HepG2 (cell line): Measurements from ENCODE around the gene SNUPN. TPM values are rescaled to one million over a fixed set of nuclear protein-coding genes. Genes with fewer than 3 reads are reported as not detected.

Experiments used
- BRD4 ChIP-seq: sonication (generic); formaldehyde crosslinking; IDR thresholded peaks from 2 replicates; pipeline ENCODE4 v1.4.0; 2020; ENCODE audit warnings: missing genetic modification reagents
- CENPT ChIP-seq: sonication (generic); formaldehyde crosslinking; IDR thresholded peaks from 2 replicates; pipeline ENCODE4 v1.8.0; 2022; ENCODE audit warnings: low read depth, mild to moderate bottlenecking, moderate library complexity, missing genetic modification reagents
- FOSL1 ChIP-seq: sonication (generic); formaldehyde crosslinking; IDR thresholded peaks from 2 replicates; pipeline ENCODE4 v1.9.0; 2021; ENCODE audit warnings: missing genetic modification reagents, borderline replicate concordance
- HIVEP1 ChIP-seq: sonication (generic); formaldehyde crosslinking; IDR thresholded peaks from 2 replicates; pipeline ENCODE4 v1.4.0; 2020; ENCODE audit warnings: mild to moderate bottlenecking, missing genetic modification reagents
- LCORL ChIP-seq, 2 experiments: fragments of 450-650 bp in 1 of 2; sonication (generic) in 1 of 2; formaldehyde crosslinking in 1 of 2; IDR thresholded peaks; 2 replicates each; pipeline versions ENCODE4 v1.5.0 to v1.6.1; 2017 to 2020; ENCODE audit warnings: antibody characterized with exemption in 1 of 2, missing genetic modification reagents in 1 of 2
- MAFG ChIP-seq: sonication (generic); formaldehyde crosslinking; IDR thresholded peaks from 2 replicates; pipeline ENCODE4 v1.5.1; 2020; ENCODE audit warnings: mild to moderate bottlenecking, missing genetic modification reagents
- NBN ChIP-seq: fragments of 450-650 bp; conservative IDR thresholded peaks from 2 replicates; pipeline ENCODE4 v1.6.1; 2017
- NONO ChIP-seq, 2 experiments: fragments of 450-650 bp in 1 of 2; sonication (generic) in 1 of 2; formaldehyde crosslinking in 1 of 2; IDR thresholded peaks in 1 of 2; conservative IDR thresholded peaks in 1 of 2; 2 replicates each; pipeline versions ENCODE4 v1.6.1 to v1.8.0; 2017 to 2022; ENCODE audit warnings: mild to moderate bottlenecking in 1 of 2, missing genetic modification reagents in 1 of 2, moderate library complexity in 1 of 2
- NR2F1 ChIP-seq, 2 experiments: fragments of 450-650 bp in 1 of 2; formaldehyde crosslinking in 1 of 2; IDR thresholded peaks; 2 replicates each; pipeline versions ENCODE4 v1.5.0 to v1.6.1; 2016 to 2020; ENCODE audit warnings: mild to moderate bottlenecking in 1 of 2, missing compliant biosample characterization in 1 of 2, missing genetic modification reagents in 1 of 2, moderate library complexity in 1 of 2
- SNRNP70 ChIP-seq: fragments of 200-400 bp; formaldehyde crosslinking; IDR thresholded peaks from 2 replicates; pipeline ENCODE4 v1.6.1; 2017; ENCODE audit warnings: mild to moderate bottlenecking, low read depth, low read length, moderate library complexity
- SP5 ChIP-seq: IDR thresholded peaks from 2 replicates; pipeline ENCODE4 v1.6.1; 2016; ENCODE audit warnings: low read depth, borderline replicate concordance
- TAF1 ChIP-seq: sonication (generic); formaldehyde crosslinking; IDR thresholded peaks from 2 replicates; pipeline ENCODE4 v1.4.0; 2020; ENCODE audit warnings: missing genetic modification reagents
- THRA ChIP-seq: sonication (generic); formaldehyde crosslinking; IDR thresholded peaks from 2 replicates; pipeline ENCODE4 v1.4.0; 2020; ENCODE audit warnings: missing genetic modification reagents, borderline replicate concordance
- YY1 ChIP-seq: IDR thresholded peaks from 2 replicates; pipeline ENCODE4 v1.6.1; 2011; ENCODE audit warnings: low read length, low read depth, moderate library complexity, mild to moderate bottlenecking; ENCODE audit not compliant: insufficient read depth, insufficient replicate concordance
- ZNF225 ChIP-seq: sonication (generic); formaldehyde crosslinking; IDR thresholded peaks from 2 replicates; pipeline ENCODE4 v1.4.0; 2020; ENCODE audit warnings: mild to moderate bottlenecking, missing genetic modification reagents
- ZNF430 ChIP-seq: sonication (generic); formaldehyde crosslinking; IDR thresholded peaks from 2 replicates; pipeline ENCODE4 v1.9.0; 2021; ENCODE audit warnings: mild to moderate bottlenecking, missing genetic modification reagents
- ZNF547 ChIP-seq: sonication (generic); formaldehyde crosslinking; IDR thresholded peaks from 2 replicates; pipeline ENCODE4 v1.5.1; 2020; ENCODE audit warnings: mild to moderate bottlenecking, missing genetic modification reagents
- ZSCAN21 ChIP-seq: sonication (generic); formaldehyde crosslinking; IDR thresholded peaks from 2 replicates; pipeline ENCODE4 v1.8.0; 2022; ENCODE audit warnings: mild to moderate bottlenecking, missing genetic modification reagents, moderate library complexity, borderline replicate concordance
- polyA plus RNA-seq, 8 experiments: library from polyadenylated mRNA; depleted of rRNA in 3 of 8; stranded (reverse) in 7 of 8; unstranded in 1 of 8; fragments of >200 nt; fragmentation: Illumina TruSeq in 4 of 8; extraction: Trizol in 4 of 8; gene quantifications; 2 replicates each; pipeline versions ENCODE4 v1.2.1 to v1.2.3, GENCODE V29; 2011 to 2016; ENCODE audit warnings: low read depth in 4 of 8, missing spikeins in 1 of 8, mixed read lengths in 1 of 8; ENCODE audit not compliant: insufficient read depth in 1 of 8
- total RNA-seq, 5 experiments: library from RNA; depleted of rRNA; stranded (reverse); fragments of >200 nt; fragmentation: Illumina TruSeq; extraction: Trizol; gene quantifications; 2 replicates each; pipeline ENCODE4 v1.2.3, GENCODE V29; 2016; ENCODE audit warnings: low read depth in 1 of 5
- TF ChIP-seq, protein P1 (sequence below): sonication (generic); formaldehyde crosslinking; IDR thresholded peaks from 2 replicates; pipeline ENCODE4 v1.4.0; 2020; ENCODE audit warnings: missing genetic modification reagents
- TF ChIP-seq, protein P2 (sequence below): sonication (generic); formaldehyde crosslinking; IDR thresholded peaks from 2 replicates; pipeline ENCODE4 v1.4.0; 2020; ENCODE audit warnings: missing genetic modification reagents

SNUPN gene
- total and polyA plus RNA-seq, 2 of the 13 experiments (the other 11 are each of a cell fraction or from before 2014, with no cell fraction given), result 9.0 to 16.4 TPM

DNA sequence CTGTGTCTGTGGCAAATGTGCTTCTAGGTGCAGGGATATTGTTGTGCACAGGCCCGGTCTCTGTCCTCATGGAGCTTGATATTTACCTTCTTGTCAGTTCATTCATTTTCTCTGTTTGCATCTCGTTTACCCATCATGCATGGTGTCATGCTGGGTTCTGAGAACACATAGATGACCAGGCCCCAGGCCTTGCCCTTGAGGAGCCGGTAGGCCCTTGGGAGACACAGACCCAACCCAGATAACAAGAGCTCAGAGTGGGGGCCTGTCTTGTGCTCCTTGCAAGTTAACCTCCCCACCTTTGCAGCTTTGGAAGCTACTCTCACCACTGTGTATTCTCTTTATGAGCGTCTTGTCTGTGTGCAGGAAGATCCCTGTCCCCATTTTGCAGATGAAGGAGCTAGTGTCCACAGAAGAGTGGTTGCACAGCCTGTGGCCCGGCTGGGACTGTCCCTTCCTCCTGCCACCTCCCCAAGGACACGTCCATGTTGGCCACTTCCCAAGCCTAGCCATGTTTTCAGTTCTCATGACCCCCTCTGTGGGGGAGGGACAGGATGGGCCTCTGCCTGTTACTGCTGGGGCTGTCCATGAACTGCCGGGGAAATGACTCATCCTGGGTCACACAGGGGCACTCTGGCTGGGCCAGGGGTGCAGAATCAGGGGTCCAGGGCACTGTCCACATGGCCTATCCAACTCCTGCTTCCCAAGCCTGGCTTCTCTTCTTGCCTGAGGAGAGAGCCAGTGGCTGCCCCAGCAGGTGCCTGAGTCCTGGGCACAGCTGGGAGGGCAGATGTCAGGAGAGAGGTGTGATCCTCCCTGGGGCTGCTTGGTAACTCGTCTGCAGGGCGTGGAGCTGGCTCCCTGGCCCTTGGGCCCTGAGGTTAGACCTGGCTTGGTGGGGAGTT is 25.6 kb upstream of the SNUPN start (continued):
- peak; percentile 70; the same call in 1 of the 2 replicates for TF ChIP-seq ZNF430 (CRISPR knock-in tag)
- peak; percentile 69 to 82 for TF ChIP-seq NR2F1 (CRISPR knock-in tag; IDR thresholded peaks at IDR 0.05)
- TF ChIP-seq YY1, result peak; percentile 34
- TF ChIP-seq ZNF225, result no peak
- TF ChIP-seq FOSL1 (CRISPR knock-in tag), result peak; percentile 92
- no peak for TF ChIP-seq NBN
- TF ChIP-seq SP5 (CRISPR knock-in tag), result 0 out of 2 replicates have a peak, but pooled peaks have one; percentile 12
- TF ChIP-seq NONO (IDR thresholded peaks at IDR 0.05), result no peak
- TF ChIP-seq NONO (CRISPR knock-in tag; conservative IDR thresholded peaks at IDR 0.05), result peak; percentile 55; the same call in 1 of the 2 replicates
- no peak for TF ChIP-seq CENPT (CRISPR knock-in tag)
- peak; percentile 37; the same call in 1 of the 2 replicates for TF ChIP-seq ZSCAN21 (CRISPR knock-in tag)
- no peak for TF ChIP-seq LCORL (IDR thresholded peaks at IDR 0.05)
- TF ChIP-seq LCORL (CRISPR knock-in tag; IDR thresholded peaks at IDR 0.05), result peak; percentile 94
- peak; percentile 29; the same call in 1 of the 2 replicates for TF ChIP-seq ZNF547
- TF ChIP-seq BRD4, result 0 out of 2 replicates have a peak, but pooled peaks have one; percentile 21
- no peak for TF ChIP-seq SNRNP70
- TF ChIP-seq, protein P1, sequence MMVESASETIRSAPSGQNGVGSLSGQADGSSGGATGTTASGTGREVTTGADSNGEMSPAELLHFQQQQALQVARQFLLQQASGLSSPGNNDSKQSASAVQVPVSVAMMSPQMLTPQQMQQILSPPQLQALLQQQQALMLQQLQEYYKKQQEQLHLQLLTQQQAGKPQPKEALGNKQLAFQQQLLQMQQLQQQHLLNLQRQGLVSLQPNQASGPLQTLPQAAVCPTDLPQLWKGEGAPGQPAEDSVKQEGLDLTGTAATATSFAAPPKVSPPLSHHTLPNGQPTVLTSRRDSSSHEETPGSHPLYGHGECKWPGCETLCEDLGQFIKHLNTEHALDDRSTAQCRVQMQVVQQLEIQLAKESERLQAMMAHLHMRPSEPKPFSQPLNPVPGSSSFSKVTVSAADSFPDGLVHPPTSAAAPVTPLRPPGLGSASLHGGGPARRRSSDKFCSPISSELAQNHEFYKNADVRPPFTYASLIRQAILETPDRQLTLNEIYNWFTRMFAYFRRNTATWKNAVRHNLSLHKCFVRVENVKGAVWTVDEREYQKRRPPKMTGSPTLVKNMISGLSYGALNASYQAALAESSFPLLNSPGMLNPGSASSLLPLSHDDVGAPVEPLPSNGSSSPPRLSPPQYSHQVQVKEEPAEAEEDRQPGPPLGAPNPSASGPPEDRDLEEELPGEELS (CRISPR knock-in tag), result peak; percentile 76
- TF ChIP-seq TAF1 (CRISPR knock-in tag), result peak; percentile 41; the same call in 1 of the 2 replicates
- TF ChIP-seq THRA (CRISPR knock-in tag), result peak; percentile 96
- peak; percentile 68; the same call in 1 of the 2 replicates for TF ChIP-seq HIVEP1 (CRISPR knock-in tag)
- TF ChIP-seq, protein P2, sequence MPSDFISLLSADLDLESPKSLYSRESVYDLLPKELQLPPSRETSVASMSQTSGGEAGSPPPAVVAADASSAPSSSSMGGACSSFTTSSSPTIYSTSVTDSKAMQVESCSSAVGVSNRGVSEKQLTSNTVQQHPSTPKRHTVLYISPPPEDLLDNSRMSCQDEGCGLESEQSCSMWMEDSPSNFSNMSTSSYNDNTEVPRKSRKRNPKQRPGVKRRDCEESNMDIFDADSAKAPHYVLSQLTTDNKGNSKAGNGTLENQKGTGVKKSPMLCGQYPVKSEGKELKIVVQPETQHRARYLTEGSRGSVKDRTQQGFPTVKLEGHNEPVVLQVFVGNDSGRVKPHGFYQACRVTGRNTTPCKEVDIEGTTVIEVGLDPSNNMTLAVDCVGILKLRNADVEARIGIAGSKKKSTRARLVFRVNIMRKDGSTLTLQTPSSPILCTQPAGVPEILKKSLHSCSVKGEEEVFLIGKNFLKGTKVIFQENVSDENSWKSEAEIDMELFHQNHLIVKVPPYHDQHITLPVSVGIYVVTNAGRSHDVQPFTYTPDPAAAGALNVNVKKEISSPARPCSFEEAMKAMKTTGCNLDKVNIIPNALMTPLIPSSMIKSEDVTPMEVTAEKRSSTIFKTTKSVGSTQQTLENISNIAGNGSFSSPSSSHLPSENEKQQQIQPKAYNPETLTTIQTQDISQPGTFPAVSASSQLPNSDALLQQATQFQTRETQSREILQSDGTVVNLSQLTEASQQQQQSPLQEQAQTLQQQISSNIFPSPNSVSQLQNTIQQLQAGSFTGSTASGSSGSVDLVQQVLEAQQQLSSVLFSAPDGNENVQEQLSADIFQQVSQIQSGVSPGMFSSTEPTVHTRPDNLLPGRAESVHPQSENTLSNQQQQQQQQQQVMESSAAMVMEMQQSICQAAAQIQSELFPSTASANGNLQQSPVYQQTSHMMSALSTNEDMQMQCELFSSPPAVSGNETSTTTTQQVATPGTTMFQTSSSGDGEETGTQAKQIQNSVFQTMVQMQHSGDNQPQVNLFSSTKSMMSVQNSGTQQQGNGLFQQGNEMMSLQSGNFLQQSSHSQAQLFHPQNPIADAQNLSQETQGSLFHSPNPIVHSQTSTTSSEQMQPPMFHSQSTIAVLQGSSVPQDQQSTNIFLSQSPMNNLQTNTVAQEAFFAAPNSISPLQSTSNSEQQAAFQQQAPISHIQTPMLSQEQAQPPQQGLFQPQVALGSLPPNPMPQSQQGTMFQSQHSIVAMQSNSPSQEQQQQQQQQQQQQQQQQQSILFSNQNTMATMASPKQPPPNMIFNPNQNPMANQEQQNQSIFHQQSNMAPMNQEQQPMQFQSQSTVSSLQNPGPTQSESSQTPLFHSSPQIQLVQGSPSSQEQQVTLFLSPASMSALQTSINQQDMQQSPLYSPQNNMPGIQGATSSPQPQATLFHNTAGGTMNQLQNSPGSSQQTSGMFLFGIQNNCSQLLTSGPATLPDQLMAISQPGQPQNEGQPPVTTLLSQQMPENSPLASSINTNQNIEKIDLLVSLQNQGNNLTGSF (CRISPR knock-in tag), result no peak
- TF ChIP-seq MAFG, result no peak
